K562 (cell line): ENCODE results near the gene IDH2. TPM values are rescaled to one million over a fixed set of nuclear protein-coding genes. Genes with fewer than 3 reads are reported as not detected.

Source experiments
- COPS2 ChIP-seq: fragments of 450-650 bp; conservative IDR thresholded peaks from 2 replicates; pipeline ENCODE4 v1.6.1; 2016; ENCODE audit warnings: mild to moderate bottlenecking, moderate library complexity
- CREB1 ChIP-seq, 2 experiments: sonication (generic) in 1 of 2; formaldehyde crosslinking in 1 of 2; IDR thresholded peaks; 2 replicates each; pipeline versions ENCODE4 v1.6.1 to v1.8.0; 2012 to 2022; ENCODE audit warnings: inconsistent platforms in 1 of 2, mild to moderate bottlenecking in 1 of 2, missing genetic modification reagents in 1 of 2, moderate library complexity in 1 of 2
- E2F1 ChIP-seq: sonication (generic); formaldehyde crosslinking; IDR thresholded peaks from 2 replicates; pipeline ENCODE4 v1.8.1; 2023; ENCODE audit warnings: mild to moderate bottlenecking, missing genetic modification reagents, moderate library complexity
- HDAC3 ChIP-seq: fragments of 450-650 bp; IDR thresholded peaks from 2 replicates; pipeline ENCODE4 v1.6.1; 2018; ENCODE audit warnings: borderline replicate concordance, mild to moderate bottlenecking, moderate library complexity; ENCODE audit not compliant: partially characterized antibody
- MAZ ChIP-seq, 2 experiments: fragments of 450-650 bp in 1 of 2; sonication (generic) in 1 of 2; formaldehyde crosslinking; IDR thresholded peaks in 1 of 2; conservative IDR thresholded peaks in 1 of 2; 2 replicates each; pipeline versions ENCODE4 v1.4.0 to v1.5.0; 2020; ENCODE audit warnings: mild to moderate bottlenecking in 1 of 2, missing genetic modification reagents in 1 of 2
- RBM15 ChIP-seq: fragments of 200-400 bp; formaldehyde crosslinking; IDR thresholded peaks from 2 replicates; pipeline ENCODE4 v1.6.1; 2018; ENCODE audit warnings: mild to moderate bottlenecking, low read length, moderate library complexity; ENCODE audit not compliant: insufficient read depth
- XRCC4 ChIP-seq: IDR thresholded peaks from one replicate; pipeline ENCODE4 v1.6.1; 2011; ENCODE audit not compliant: insufficient read depth, insufficient read length; ENCODE audit errors: extremely low read depth
- ZNF121 ChIP-seq: sonication (generic); formaldehyde crosslinking; conservative IDR thresholded peaks from 2 replicates; pipeline ENCODE4 v1.8.0; 2022; ENCODE audit warnings: missing genetic modification reagents
- ZNF184 ChIP-seq: sonication (generic); formaldehyde crosslinking; IDR thresholded peaks from 2 replicates; pipeline ENCODE4 v1.5.0; 2020; ENCODE audit warnings: missing genetic modification reagents
- ZNF589 ChIP-seq: fragments of 200-800 bp; sonication (Bioruptor generic); IDR thresholded peaks from 2 replicates; pipeline ENCODE4 v1.6.1; 2016; ENCODE audit warnings: low read depth, missing genetic modification characterization, missing compliant biosample characterization
- polyA plus RNA-seq, 8 experiments: library from polyadenylated mRNA; depleted of rRNA in 4 of 8; stranded (reverse) in 5 of 8; unstranded in 3 of 8; fragments of >200 nt; fragmentation: Nextera tagmentation in 2 of 8; fragmentation: Illumina TruSeq in 1 of 8; extraction: Ambion mirVana in 2 of 8; extraction: Trizol in 1 of 8; gene quantifications; 2 replicates each; pipeline versions ENCODE4 v1.2.1 to v1.2.3, GENCODE V29; 2011 to 2014; ENCODE audit warnings: inconsistent platforms in 1 of 8, missing spikeins in 1 of 8
- total RNA-seq, 7 experiments: library from RNA; depleted of rRNA in 6 of 7; stranded (reverse); fragments of >200 nt in 6 of 7; fragmentation: Illumina TruSeq in 2 of 7; extraction: Trizol in 2 of 7; gene quantifications; 2 replicates each; pipeline versions ENCODE4 v1.2.1 to v1.2.3, GENCODE V29; 2011 to 2021; ENCODE audit warnings: low replicate concordance in 1 of 7
- TF ChIP-seq, protein P1 (sequence below): fragments of 250-450 bp; sonication (Bioruptor Pico); IDR thresholded peaks from 2 replicates; pipeline ENCODE4 v1.8.0; 2022; ENCODE audit warnings: inconsistent platforms, mild to moderate bottlenecking, moderate library complexity, borderline replicate concordance

IDH2 gene
- total and polyA plus RNA-seq, 9 of the 15 experiments (the other 6 are each of a cell fraction or from before 2014, with no cell fraction given) = 0.70 to 99.9 (median 59.2) TPM

- no peak for TF ChIP-seq ZNF121
- no peak for TF ChIP-seq HDAC3
- no peak for TF ChIP-seq ZNF589 (CRISPR knock-in tag)
- TF ChIP-seq COPS2 = no peak
- TF ChIP-seq RBM15 = no peak
- no peak for TF ChIP-seq E2F1 (CRISPR knock-in tag)
- no peak for TF ChIP-seq XRCC4
- TF ChIP-seq, protein P1, sequence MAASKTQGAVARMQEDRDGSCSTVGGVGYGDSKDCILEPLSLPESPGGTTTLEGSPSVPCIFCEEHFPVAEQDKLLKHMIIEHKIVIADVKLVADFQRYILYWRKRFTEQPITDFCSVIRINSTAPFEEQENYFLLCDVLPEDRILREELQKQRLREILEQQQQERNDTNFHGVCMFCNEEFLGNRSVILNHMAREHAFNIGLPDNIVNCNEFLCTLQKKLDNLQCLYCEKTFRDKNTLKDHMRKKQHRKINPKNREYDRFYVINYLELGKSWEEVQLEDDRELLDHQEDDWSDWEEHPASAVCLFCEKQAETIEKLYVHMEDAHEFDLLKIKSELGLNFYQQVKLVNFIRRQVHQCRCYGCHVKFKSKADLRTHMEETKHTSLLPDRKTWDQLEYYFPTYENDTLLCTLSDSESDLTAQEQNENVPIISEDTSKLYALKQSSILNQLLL (CRISPR knock-in tag) = no peak
- TF ChIP-seq MAZ (CRISPR knock-in tag; conservative IDR thresholded peaks at IDR 0.05 in 1 of 2, IDR thresholded peaks at IDR 0.05 in 1 of 2) = no peak
- TF ChIP-seq CREB1 (IDR thresholded peaks at IDR 0.05) = no peak
- no peak for TF ChIP-seq CREB1 (CRISPR knock-in tag; IDR thresholded peaks at IDR 0.05)
- TF ChIP-seq ZNF184 (CRISPR knock-in tag) = no peak
- TF ChIP-seq, all 486 proteins: peak for 0
Observed at GRCh38 chr15:90103701-90104329, 1.5 kb upstream of the IDH2 start (continued).
